Measurements from ENCODE around the gene NFIB.

DNA sequence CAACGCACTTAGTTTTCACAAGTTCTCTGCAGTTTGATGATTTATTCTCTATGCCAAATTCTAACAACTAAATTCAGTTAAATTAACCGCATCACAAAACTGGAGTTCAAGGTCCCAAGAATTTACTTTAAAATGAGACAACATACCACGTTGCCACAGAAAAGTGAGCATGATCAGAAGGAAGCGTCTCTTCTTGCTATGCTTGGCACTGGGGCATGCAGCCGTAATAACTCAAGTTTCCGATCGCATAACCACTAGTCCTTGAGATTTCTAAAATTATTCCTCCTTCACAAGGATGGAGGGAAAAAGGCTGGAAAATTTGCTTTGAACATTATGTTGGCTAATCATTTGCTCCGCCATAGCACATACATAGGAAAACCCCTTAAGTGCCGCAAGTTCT lies 13.9 kb downstream of the NFIB start:
- TF ChIP-seq EZH2 (IDR thresholded peaks at IDR 0.05; ENCODE audit: borderline replicate concordance) = no peak
- TF ChIP-seq, protein P1, sequence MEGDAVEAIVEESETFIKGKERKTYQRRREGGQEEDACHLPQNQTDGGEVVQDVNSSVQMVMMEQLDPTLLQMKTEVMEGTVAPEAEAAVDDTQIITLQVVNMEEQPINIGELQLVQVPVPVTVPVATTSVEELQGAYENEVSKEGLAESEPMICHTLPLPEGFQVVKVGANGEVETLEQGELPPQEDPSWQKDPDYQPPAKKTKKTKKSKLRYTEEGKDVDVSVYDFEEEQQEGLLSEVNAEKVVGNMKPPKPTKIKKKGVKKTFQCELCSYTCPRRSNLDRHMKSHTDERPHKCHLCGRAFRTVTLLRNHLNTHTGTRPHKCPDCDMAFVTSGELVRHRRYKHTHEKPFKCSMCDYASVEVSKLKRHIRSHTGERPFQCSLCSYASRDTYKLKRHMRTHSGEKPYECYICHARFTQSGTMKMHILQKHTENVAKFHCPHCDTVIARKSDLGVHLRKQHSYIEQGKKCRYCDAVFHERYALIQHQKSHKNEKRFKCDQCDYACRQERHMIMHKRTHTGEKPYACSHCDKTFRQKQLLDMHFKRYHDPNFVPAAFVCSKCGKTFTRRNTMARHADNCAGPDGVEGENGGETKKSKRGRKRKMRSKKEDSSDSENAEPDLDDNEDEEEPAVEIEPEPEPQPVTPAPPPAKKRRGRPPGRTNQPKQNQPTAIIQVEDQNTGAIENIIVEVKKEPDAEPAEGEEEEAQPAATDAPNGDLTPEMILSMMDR (IDR thresholded peaks at IDR 0.05; ENCODE audit: poor library complexity) = no peak

All from hepatocyte (in vitro differentiated cells).